ENCODE results near the gene LTA.

LTA gene

GRCh38 chr6:31532644-31533454, 39.2 kb upstream of the LTA start:
- H3K4me3 ChIP-seq (ENCODE audit: low read depth in 1 of 2, low read length in 2 of 2), result no peak overlapping the region
- H3K36me3 ChIP-seq (ENCODE audit: control insufficient read depth in 1 of 2, insufficient read depth in 2 of 2, low read length in 2 of 2), result peaks cover 61 to 74% of the 10 kb centered on the region in 2 donors
- no peaks in the 10 kb centered on the region for H3K27me3 ChIP-seq (ENCODE audit: low read depth, low read length)
- no peaks in the 10 kb centered on the region for H3K9me3 ChIP-seq (ENCODE audit: control insufficient read depth in 1 of 2, low read length in 2 of 2)
- H3K4me1 ChIP-seq (ENCODE audit: control insufficient read depth in 1 of 2, insufficient read depth in 2 of 2, low read length in 2 of 2), result no peaks in the 10 kb centered on the region
- no peak overlapping the region for H3K27ac ChIP-seq (ENCODE audit: low read length)

GRCh38 chr6:31533455-31533841, 38.6 kb upstream of the LTA start:
- Histone ChIP-seq H3K9me3 (ENCODE audit: control insufficient read depth in 1 of 2, low read length in 2 of 2) (no peaks in the 10 kb centered on the region), H3K4me1 (ENCODE audit: control insufficient read depth in 1 of 2, insufficient read depth in 2 of 2, low read length in 2 of 2) (peaks cover 0 to 2% of the 10 kb centered on the region in 2 donors), H3K27ac (ENCODE audit: low read length) (no peak overlapping the region), H3K36me3 (ENCODE audit: control insufficient read depth in 1 of 2, insufficient read depth in 2 of 2, low read length in 2 of 2) (peaks cover 63 to 80% of the 10 kb centered on the region in 2 donors), H3K27me3 (ENCODE audit: low read depth, low read length) (no peaks in the 10 kb centered on the region), H3K4me3 (ENCODE audit: low read depth in 1 of 2, low read length in 2 of 2) (no peak overlapping the region)

- H3K36me3 ChIP-seq (ENCODE audit: control insufficient read depth in 1 of 2, insufficient read depth in 2 of 2, low read length in 2 of 2), result peaks cover 68 to 85% of the 10 kb centered on the region in 2 donors
- peaks cover 5 to 8% of the 10 kb centered on the region in 2 donors for H3K4me1 ChIP-seq (ENCODE audit: control insufficient read depth in 1 of 2, insufficient read depth in 2 of 2, low read length in 2 of 2)
- H3K27me3 ChIP-seq (ENCODE audit: low read depth, low read length), result no peaks in the 10 kb centered on the region
- H3K4me3 ChIP-seq (ENCODE audit: low read depth in 1 of 2, low read length in 2 of 2), result no peak overlapping the region
- no peaks in the 10 kb centered on the region for H3K9me3 ChIP-seq (ENCODE audit: control insufficient read depth in 1 of 2, low read length in 2 of 2)
- H3K27ac ChIP-seq (ENCODE audit: low read length), result no peak overlapping the region
Measured at GRCh38 chr6:31534011-31534410, 38.1 kb upstream of the LTA start.

GRCh38 chr6:31534521-31535040, 37.5 kb upstream of the LTA start:
- Histone ChIP-seq H3K4me1 (ENCODE audit: control insufficient read depth in 1 of 2, insufficient read depth in 2 of 2, low read length in 2 of 2) (peaks cover 10 to 14% of the 10 kb centered on the region in 2 donors), H3K36me3 (ENCODE audit: control insufficient read depth in 1 of 2, insufficient read depth in 2 of 2, low read length in 2 of 2) (peaks cover 74 to 89% of the 10 kb centered on the region in 2 donors), H3K9me3 (ENCODE audit: control insufficient read depth in 1 of 2, low read length in 2 of 2) (no peaks in the 10 kb centered on the region), H3K27ac (ENCODE audit: low read length) (no peak overlapping the region), H3K4me3 (ENCODE audit: low read depth in 1 of 2, low read length in 2 of 2) (no peak overlapping the region), H3K27me3 (ENCODE audit: low read depth, low read length) (no peaks in the 10 kb centered on the region)

- Histone ChIP-seq H3K9me3 (ENCODE audit: control insufficient read depth in 1 of 2, low read length in 2 of 2) (no peaks in the 10 kb centered on the region), H3K27me3 (ENCODE audit: low read depth, low read length) (no peaks in the 10 kb centered on the region), H3K4me3 (ENCODE audit: low read depth in 1 of 2, low read length in 2 of 2) (no peak overlapping the region), H3K36me3 (ENCODE audit: control insufficient read depth in 1 of 2, insufficient read depth in 2 of 2, low read length in 2 of 2) (peaks cover 67 to 84% of the 10 kb centered on the region in 2 donors), H3K27ac (ENCODE audit: low read length) (no peak overlapping the region), H3K4me1 (ENCODE audit: control insufficient read depth in 1 of 2, insufficient read depth in 2 of 2, low read length in 2 of 2) (peaks cover 20 to 25% of the 10 kb centered on the region in 2 donors)
Measured at GRCh38 chr6:31535538-31536324, 36.4 kb upstream of the LTA start.

GRCh38 chr6:31538805-31539400, 33.2 kb upstream of the LTA start:
- Histone ChIP-seq H3K4me1 (ENCODE audit: control insufficient read depth in 1 of 2, insufficient read depth in 2 of 2, low read length in 2 of 2) (peaks cover 20 to 29% of the 10 kb centered on the region in 2 donors), H3K27me3 (ENCODE audit: low read depth, low read length) (no peaks in the 10 kb centered on the region), H3K27ac (ENCODE audit: low read length) (peak overlapping the region; percentile 35), H3K9me3 (ENCODE audit: control insufficient read depth in 1 of 2, low read length in 2 of 2) (no peaks in the 10 kb centered on the region), H3K4me3 (ENCODE audit: low read depth in 1 of 2, low read length in 2 of 2) (peak overlapping the region; percentile 88 to 99), H3K36me3 (ENCODE audit: control insufficient read depth in 1 of 2, insufficient read depth in 2 of 2, low read length in 2 of 2) (peaks cover 49 to 61% of the 10 kb centered on the region in 2 donors)

- Histone ChIP-seq H3K36me3 (ENCODE audit: control insufficient read depth in 1 of 2, insufficient read depth in 2 of 2, low read length in 2 of 2) (peaks cover 32 to 44% of the 10 kb centered on the region in 2 donors), H3K4me3 (ENCODE audit: low read depth in 1 of 2, low read length in 2 of 2) (peak overlapping the region; percentile 88 to 99), H3K4me1 (ENCODE audit: control insufficient read depth in 1 of 2, insufficient read depth in 2 of 2, low read length in 2 of 2) (peaks cover 20 to 29% of the 10 kb centered on the region in 2 donors), H3K27me3 (ENCODE audit: low read depth, low read length) (no peaks in the 10 kb centered on the region), H3K27ac (ENCODE audit: low read length) (peak overlapping the region; percentile 100), H3K9me3 (ENCODE audit: control insufficient read depth in 1 of 2, low read length in 2 of 2) (no peaks in the 10 kb centered on the region)
Measured at GRCh38 chr6:31540640-31541039, 31.4 kb upstream of the LTA start.

GRCh38 chr6:31541059-31541657, 30.9 kb upstream of the LTA start:
- Histone ChIP-seq H3K9me3 (ENCODE audit: control insufficient read depth in 1 of 2, low read length in 2 of 2) (no peaks in the 10 kb centered on the region), H3K27ac (ENCODE audit: low read length) (peak overlapping the region; percentile 100), H3K4me1 (ENCODE audit: control insufficient read depth in 1 of 2, insufficient read depth in 2 of 2, low read length in 2 of 2) (peaks cover 20 to 29% of the 10 kb centered on the region in 2 donors), H3K4me3 (ENCODE audit: low read depth in 1 of 2, low read length in 2 of 2) (peak overlapping the region; percentile 88 to 99), H3K36me3 (ENCODE audit: control insufficient read depth in 1 of 2, insufficient read depth in 2 of 2, low read length in 2 of 2) (peaks cover 27 to 39% of the 10 kb centered on the region in 2 donors), H3K27me3 (ENCODE audit: low read depth, low read length) (no peaks in the 10 kb centered on the region)

- H3K9me3 ChIP-seq (ENCODE audit: control insufficient read depth in 1 of 2, low read length in 2 of 2), result no peaks in the 10 kb centered on the region
- no peaks in the 10 kb centered on the region for H3K27me3 ChIP-seq (ENCODE audit: low read depth, low read length)
- peak within 1 kb of the TSS; percentile 88 to 99 for H3K4me3 ChIP-seq (ENCODE audit: low read depth in 1 of 2, low read length in 2 of 2)
- peak within 1 kb of the TSS; percentile 100 for H3K27ac ChIP-seq (ENCODE audit: low read length)
- H3K4me1 ChIP-seq (ENCODE audit: control insufficient read depth in 1 of 2, insufficient read depth in 2 of 2, low read length in 2 of 2), result peaks cover 25 to 30% of the 10 kb centered on the region in 2 donors
- peaks cover 21 to 31% of the 10 kb centered on the region in 2 donors for H3K36me3 ChIP-seq (ENCODE audit: control insufficient read depth in 1 of 2, insufficient read depth in 2 of 2, low read length in 2 of 2)
Measured at GRCh38 chr6:31541658-31542521, 30.2 kb upstream of the LTA start, which contains the start of gene DDX39B. TSS of gene DDX39B (minus strand) at chr6:31542003. CDS start at chr6:31540532, 1,471 bp downstream.

- Histone ChIP-seq H3K36me3 (ENCODE audit: control insufficient read depth in 1 of 2, insufficient read depth in 2 of 2, low read length in 2 of 2) (peaks cover 13 to 20% of the 10 kb centered on the region in 2 donors), H3K27me3 (ENCODE audit: low read depth, low read length) (no peaks in the 10 kb centered on the region), H3K27ac (ENCODE audit: low read length) (no peak overlapping the region), H3K9me3 (ENCODE audit: control insufficient read depth in 1 of 2, low read length in 2 of 2) (no peaks in the 10 kb centered on the region), H3K4me1 (ENCODE audit: control insufficient read depth in 1 of 2, insufficient read depth in 2 of 2, low read length in 2 of 2) (peaks cover 24 to 39% of the 10 kb centered on the region in 2 donors), H3K4me3 (ENCODE audit: low read depth in 1 of 2, low read length in 2 of 2) (no peak overlapping the region)
Measured at GRCh38 chr6:31543639-31544038, 28.4 kb upstream of the LTA start.

All from muscle layer of duodenum (tissue), 2 donors.